GM18858 (cell line): ENCODE data around the gene HOXB3.

Experiments
- ATAC-seq: cut with Tn5 transposase; IDR thresholded peaks from one replicate; pipeline ENCODE4 v1.9.1; 2021; ENCODE audit not compliant: unreplicated experiment

The HOXB3 gene

GRCh38 chr17:48559122-48559839, 30.8 kb downstream of the HOXB3 start:
- ATAC-seq: no peak

- ATAC-seq: no peak
Observed at GRCh38 chr17:48558831-48559121, 31.3 kb downstream of the HOXB3 start.

GRCh38 chr17:48558057-48558830, 31.8 kb downstream of the HOXB3 start:
- no peak for ATAC-seq

- no peak for ATAC-seq
Observed at GRCh38 chr17:48556576-48557401, 33.3 kb downstream of the HOXB3 start.

GRCh38 chr17:48556229-48556575, 33.8 kb downstream of the HOXB3 start:
- no peak for ATAC-seq

- ATAC-seq: no peak
Observed at GRCh38 chr17:48555258-48556228, 34.5 kb downstream of the HOXB3 start.

GRCh38 chr17:48554412-48555257, 35.4 kb downstream of the HOXB3 start:
- no peak for ATAC-seq

- no peak for ATAC-seq
Observed at GRCh38 chr17:48553826-48554225, 36.2 kb downstream of the HOXB3 start.

GRCh38 chr17:48553190-48553547, 36.9 kb downstream of the HOXB3 start:
- ATAC-seq: no peak

GRCh38 chr17:48552466-48553189, 37.4 kb downstream of the HOXB3 start:
- no peak for ATAC-seq

- ATAC-seq: no peak
Observed at GRCh38 chr17:48551596-48552465, 38.2 kb downstream of the HOXB3 start.

GRCh38 chr17:48551214-48551555, 38.9 kb downstream of the HOXB3 start:
- no peak for ATAC-seq

- ATAC-seq: no peak
Observed at GRCh38 chr17:48550502-48551213, 39.4 kb downstream of the HOXB3 start.

GRCh38 chr17:48549914-48550501, 40.0 kb downstream of the HOXB3 start:
- no peak for ATAC-seq

- ATAC-seq: no peak
Observed at GRCh38 chr17:48549281-48549630, 40.8 kb downstream of the HOXB3 start.

- no peak for ATAC-seq
Observed at GRCh38 chr17:48548523-48549280, 41.3 kb downstream of the HOXB3 start.
